Measurements from ENCODE around the gene UCHL1. TPM values are rescaled to one million over a fixed set of nuclear protein-coding genes. Genes with fewer than 3 reads are reported as not detected.
"Not testable (repeated sequence)": the region's sequence is repeated elsewhere in the genome, so short reads cannot be mapped to it uniquely, and the experiment has no call there.

The UCHL1 gene
- total RNA-seq, 1 experiment from 2014 or later, result 0.74 TPM

- in situ Hi-C loops (cut with HindIII; ENCODE audit: low pct_unique_long_range_greater_than_20kb, low sequenced_read_pairs) (no loop called here), intact Hi-C loops (cut with micrococcal nuclease; ENCODE audit: unreplicated experiment) (no loop called here)
- BruUV-seq (replicated peaks), result no TSS peak
- Histone ChIP-seq H3K27me3 (ENCODE audit: control insufficient read depth, insufficient read depth, low read length) (no peaks in the 10 kb centered on the region), H3K9me3 (ENCODE audit: control insufficient read depth, insufficient read depth, low read depth, low read length) (no peaks in the 10 kb centered on the region), H3K4me3 (ENCODE audit: low read depth in 2 of 2, low read length in 2 of 2) (no peak overlapping the region), H3K36me3 (ENCODE audit: control insufficient read depth, insufficient read depth, low read length) (no peaks in the 10 kb centered on the region), H3K27ac (ENCODE audit: low read length) (no peak overlapping the region), H3K4me1 (ENCODE audit: control insufficient read depth, insufficient read depth, low read length) (no peaks in the 10 kb centered on the region)
- POLR2A ChIA-PET, result interaction anchor here (0.7 kb wide), 1 partner anchor 18 kb away, joined by 3 read pairs; no protein-coding TSS in a partner anchor
- ATAC-seq, result no peak
- TF ChIP-seq SIN3A (IDR thresholded peaks at IDR 0.05; ENCODE audit: borderline replicate concordance, insufficient read depth, low read depth, low read length) (no peak), POLR2AphosphoS5 (IDR thresholded peaks at IDR 0.05; ENCODE audit: low read depth, low read length) (no peak), TCF7L2 (IDR thresholded peaks at IDR 0.05; ENCODE audit: low read depth, low read length) (no peak), REST (IDR thresholded peaks at IDR 0.05; ENCODE audit: insufficient read depth in 1 of 2, low read depth in 2 of 2, low read length in 1 of 2) (no peak)
- TF ChIP-seq, protein P1, sequence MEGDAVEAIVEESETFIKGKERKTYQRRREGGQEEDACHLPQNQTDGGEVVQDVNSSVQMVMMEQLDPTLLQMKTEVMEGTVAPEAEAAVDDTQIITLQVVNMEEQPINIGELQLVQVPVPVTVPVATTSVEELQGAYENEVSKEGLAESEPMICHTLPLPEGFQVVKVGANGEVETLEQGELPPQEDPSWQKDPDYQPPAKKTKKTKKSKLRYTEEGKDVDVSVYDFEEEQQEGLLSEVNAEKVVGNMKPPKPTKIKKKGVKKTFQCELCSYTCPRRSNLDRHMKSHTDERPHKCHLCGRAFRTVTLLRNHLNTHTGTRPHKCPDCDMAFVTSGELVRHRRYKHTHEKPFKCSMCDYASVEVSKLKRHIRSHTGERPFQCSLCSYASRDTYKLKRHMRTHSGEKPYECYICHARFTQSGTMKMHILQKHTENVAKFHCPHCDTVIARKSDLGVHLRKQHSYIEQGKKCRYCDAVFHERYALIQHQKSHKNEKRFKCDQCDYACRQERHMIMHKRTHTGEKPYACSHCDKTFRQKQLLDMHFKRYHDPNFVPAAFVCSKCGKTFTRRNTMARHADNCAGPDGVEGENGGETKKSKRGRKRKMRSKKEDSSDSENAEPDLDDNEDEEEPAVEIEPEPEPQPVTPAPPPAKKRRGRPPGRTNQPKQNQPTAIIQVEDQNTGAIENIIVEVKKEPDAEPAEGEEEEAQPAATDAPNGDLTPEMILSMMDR (IDR thresholded peaks at IDR 0.05), result no peak
- CTCF ChIA-PET, result no interaction called here
- no peak for DNase-seq (ENCODE audit: low read depth, low spot score)
These were observed 50.9 kb downstream of the UCHL1 start for GRCh38 chr4:41307638-41308037.

GRCh38 chr4:41308398-41308797 lies 51.7 kb downstream of the UCHL1 start:
- ATAC-seq (no peak), DNase-seq (ENCODE audit: low read depth, low spot score) (no peak)
- CTCF ChIA-PET, result no interaction called here
- H3K36me3 ChIP-seq (ENCODE audit: control insufficient read depth, insufficient read depth, low read length), result no peaks in the 10 kb centered on the region
- no peak for TF ChIP-seq TCF7L2 (IDR thresholded peaks at IDR 0.05; ENCODE audit: low read depth, low read length)
- no peak for TF ChIP-seq REST (IDR thresholded peaks at IDR 0.05; ENCODE audit: insufficient read depth in 1 of 2, low read depth in 2 of 2, low read length in 1 of 2)
- TF ChIP-seq SIN3A (IDR thresholded peaks at IDR 0.05; ENCODE audit: borderline replicate concordance, insufficient read depth, low read depth, low read length), result no peak
- no peak for TF ChIP-seq POLR2AphosphoS5 (IDR thresholded peaks at IDR 0.05; ENCODE audit: low read depth, low read length)
- TF ChIP-seq, protein P1 (IDR thresholded peaks at IDR 0.05), result no peak
- BruUV-seq (replicated peaks), result no TSS peak
- no peaks in the 10 kb centered on the region for H3K9me3 ChIP-seq (ENCODE audit: control insufficient read depth, insufficient read depth, low read depth, low read length)
- intact Hi-C loops (cut with micrococcal nuclease; ENCODE audit: unreplicated experiment) (no loop called here), in situ Hi-C loops (cut with HindIII; ENCODE audit: low pct_unique_long_range_greater_than_20kb, low sequenced_read_pairs) (no loop called here)
- H3K27me3 ChIP-seq (ENCODE audit: control insufficient read depth, insufficient read depth, low read length), result no peaks in the 10 kb centered on the region
- POLR2A ChIA-PET, result interaction anchor here (0.7 kb wide), 1 partner anchor 17 kb away, joined by 3 read pairs; no protein-coding TSS in a partner anchor
- H3K4me3 ChIP-seq (ENCODE audit: low read depth in 2 of 2, low read length in 2 of 2), result no peak overlapping the region
- H3K4me1 ChIP-seq (ENCODE audit: control insufficient read depth, insufficient read depth, low read length), result no peaks in the 10 kb centered on the region
- no peak overlapping the region for H3K27ac ChIP-seq (ENCODE audit: low read length)

- intact Hi-C loops (cut with micrococcal nuclease; ENCODE audit: unreplicated experiment); in situ Hi-C loops (cut with HindIII; ENCODE audit: low pct_unique_long_range_greater_than_20kb, low sequenced_read_pairs); POLR2A ChIA-PET; CTCF ChIA-PET; BruUV-seq (replicated peaks); H3K27ac ChIP-seq (ENCODE audit: low read length); DNase-seq (ENCODE audit: low read depth, low spot score); H3K4me1 ChIP-seq (ENCODE audit: control insufficient read depth, insufficient read depth, low read length); H3K4me3 ChIP-seq (ENCODE audit: low read depth in 2 of 2, low read length in 2 of 2); H3K27me3 ChIP-seq (ENCODE audit: control insufficient read depth, insufficient read depth, low read length); ATAC-seq; H3K36me3 ChIP-seq (ENCODE audit: control insufficient read depth, insufficient read depth, low read length); H3K9me3 ChIP-seq (ENCODE audit: control insufficient read depth, insufficient read depth, low read depth, low read length): not testable (repeated sequence)
These were observed 58.7 kb downstream of the UCHL1 start for GRCh38 chr4:41315426-41315825.
